ENCODE data around the gene NFATC2. TPM values are rescaled to one million over a fixed set of nuclear protein-coding genes. Genes with fewer than 3 reads are reported as not detected.

The NFATC2 gene
- total and polyA plus RNA-seq, 12 donors = 0.61 to 7.7 (median 4.0) TPM

- WGBS, 4 donors = 33 to 63% (median 55%) methylated on average over 1 to 2 of the region's 3 CpGs
- Histone ChIP-seq H3K27me3 (no peaks in the 10 kb centered on the region), H3K4me1 (replicated peaks in 1 of 2) (peaks cover 0 to 14% of the 10 kb centered on the region in 2 donors), H3K36me3 (replicated peaks in 1 of 2) (no peaks in the 10 kb centered on the region), H3K9me3 (replicated peaks in 1 of 3) (no peaks in the 10 kb centered on the region), H3K27ac (no peak overlapping the region), H3K4me3 (no peak overlapping the region)
- intact Hi-C loops (cut with DNase I) = no loop called here
- TF ChIP-seq POLR2A (IDR thresholded peaks at IDR 0.05) = no peak
- TF ChIP-seq CTCF (IDR thresholded peaks at IDR 0.05) = no peak
- no peak for DNase-seq
Observed at GRCh38 chr20:51500311-51500710, 42.2 kb downstream of the NFATC2 start.

GRCh38 chr20:51498765-51499540 lies 43.6 kb downstream of the NFATC2 start:
- WGBS, 4 donors = 92 to 98% (median 97%) methylated on average over 11 of the region's 11 CpGs

GRCh38 chr20:51497542-51498467 lies 44.7 kb downstream of the NFATC2 start:
- peak overlapping the region in 1 of 5 donors; percentile 30 for H3K27ac ChIP-seq
- 55 to 60% (median 57%) methylated on average over 21 of the region's 21 CpGs for WGBS, 4 donors
- TF ChIP-seq CTCF (IDR thresholded peaks at IDR 0.05) (no peak), POLR2A (IDR thresholded peaks at IDR 0.05) (no peak)
- no peak overlapping the region for H3K4me3 ChIP-seq
- no peaks in the 10 kb centered on the region for H3K9me3 ChIP-seq (replicated peaks in 1 of 3)
- H3K4me1 ChIP-seq (replicated peaks in 1 of 2) = peaks cover 0 to 19% of the 10 kb centered on the region in 2 donors
- H3K27me3 ChIP-seq = no peaks in the 10 kb centered on the region
- intact Hi-C loops (cut with DNase I) = no loop called here
- no peaks in the 10 kb centered on the region for H3K36me3 ChIP-seq (replicated peaks in 1 of 2)
- peak in 5 of 7 donors; percentile 31 to 76 (median 55) for DNase-seq

More at GRCh38 chr20:51498765-51499540, 43.6 kb downstream of the NFATC2 start:
- Histone ChIP-seq H3K4me1 (replicated peaks in 1 of 2) (peaks cover 0 to 14% of the 10 kb centered on the region in 2 donors), H3K4me3 (no peak overlapping the region), H3K36me3 (replicated peaks in 1 of 2) (no peaks in the 10 kb centered on the region), H3K9me3 (replicated peaks in 1 of 3) (no peaks in the 10 kb centered on the region), H3K27me3 (no peaks in the 10 kb centered on the region), H3K27ac (no peak overlapping the region)
- intact Hi-C loops (cut with DNase I) = no loop called here
- no peak for TF ChIP-seq POLR2A (IDR thresholded peaks at IDR 0.05)
- no peak for TF ChIP-seq CTCF (IDR thresholded peaks at IDR 0.05)
- DNase-seq = peak in 1 of 7 donors; percentile 23

- no peak overlapping the region for H3K27ac ChIP-seq
- no peaks in the 10 kb centered on the region for H3K9me3 ChIP-seq (replicated peaks in 1 of 3)
- WGBS, 4 donors = 87 to 94% (median 92%) methylated on average over 7 of the region's 7 CpGs
- DNase-seq = peak in 1 of 7 donors; percentile 24
- H3K27me3 ChIP-seq = no peaks in the 10 kb centered on the region
- peaks cover 4 to 28% of the 10 kb centered on the region in 2 donors for H3K4me1 ChIP-seq (replicated peaks in 1 of 2)
- intact Hi-C loops (cut with DNase I) = no loop called here
- no peak overlapping the region for H3K4me3 ChIP-seq
- no peak for TF ChIP-seq CTCF (IDR thresholded peaks at IDR 0.05)
- H3K36me3 ChIP-seq (replicated peaks in 1 of 2) = no peaks in the 10 kb centered on the region
Observed at GRCh38 chr20:51496964-51497363, 45.6 kb downstream of the NFATC2 start.
